Loucy (cell line): ENCODE data around the gene SMOC1.

ENCODE experiments used
- EZH2phosphoT487 ChIP-seq: fragments of 200-600 bp; IDR thresholded peaks from 2 replicates; pipeline ENCODE4 v1.6.1; 2018; ENCODE audit warnings: antibody characterized with exemption, mild to moderate bottlenecking, moderate library complexity, borderline replicate concordance
- TF ChIP-seq, protein P1 (sequence below): fragments of 200-600 bp; sonication (generic); conservative IDR thresholded peaks from 2 replicates; pipeline ENCODE4 v1.5.1; 2014; ENCODE audit warnings: mild to moderate bottlenecking, antibody characterized with exemption, low read length

- TF ChIP-seq EZH2phosphoT487 = no peak
- TF ChIP-seq, protein P1, sequence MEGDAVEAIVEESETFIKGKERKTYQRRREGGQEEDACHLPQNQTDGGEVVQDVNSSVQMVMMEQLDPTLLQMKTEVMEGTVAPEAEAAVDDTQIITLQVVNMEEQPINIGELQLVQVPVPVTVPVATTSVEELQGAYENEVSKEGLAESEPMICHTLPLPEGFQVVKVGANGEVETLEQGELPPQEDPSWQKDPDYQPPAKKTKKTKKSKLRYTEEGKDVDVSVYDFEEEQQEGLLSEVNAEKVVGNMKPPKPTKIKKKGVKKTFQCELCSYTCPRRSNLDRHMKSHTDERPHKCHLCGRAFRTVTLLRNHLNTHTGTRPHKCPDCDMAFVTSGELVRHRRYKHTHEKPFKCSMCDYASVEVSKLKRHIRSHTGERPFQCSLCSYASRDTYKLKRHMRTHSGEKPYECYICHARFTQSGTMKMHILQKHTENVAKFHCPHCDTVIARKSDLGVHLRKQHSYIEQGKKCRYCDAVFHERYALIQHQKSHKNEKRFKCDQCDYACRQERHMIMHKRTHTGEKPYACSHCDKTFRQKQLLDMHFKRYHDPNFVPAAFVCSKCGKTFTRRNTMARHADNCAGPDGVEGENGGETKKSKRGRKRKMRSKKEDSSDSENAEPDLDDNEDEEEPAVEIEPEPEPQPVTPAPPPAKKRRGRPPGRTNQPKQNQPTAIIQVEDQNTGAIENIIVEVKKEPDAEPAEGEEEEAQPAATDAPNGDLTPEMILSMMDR = no peak
These were observed 153.2 kb downstream of the SMOC1 start for GRCh38 chr14:70032447-70032846.
